ENCODE measurements around the gene ZNF136. TPM values are rescaled to one million over a fixed set of nuclear protein-coding genes. Genes with fewer than 3 reads are reported as not detected.

Gene ZNF136
- total and polyA plus RNA-seq, 10 of the 15 experiments (the other 5 are each of a cell fraction or from before 2014, with no cell fraction given): 2.8 to 7.8 (median 6.7) TPM

DNA sequence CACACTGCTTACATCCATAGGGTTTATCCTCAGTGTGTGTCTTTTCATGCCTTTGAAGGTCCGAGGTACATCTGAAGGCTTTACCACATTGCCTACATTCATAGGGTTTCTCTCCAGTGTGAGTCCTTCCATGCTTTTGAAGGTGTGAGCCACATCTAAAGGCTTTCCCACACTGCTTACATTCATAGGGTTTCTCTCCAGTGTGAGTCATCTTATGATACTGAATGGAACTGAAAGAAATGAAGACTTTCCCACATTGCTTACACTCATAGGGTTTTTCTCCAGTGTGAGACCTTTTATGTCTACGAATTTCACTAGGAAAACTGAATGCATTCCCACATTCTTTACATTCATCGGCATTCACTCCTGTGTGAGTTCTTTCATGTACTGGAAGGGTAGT lies 29.8 kb upstream of the ZNF136 start:
- ChIA-PET SMC1A (ENCODE audit: uncharacterized antibody, unreplicated experiment) (no interaction called here), POLR2A (no interaction called here), CTCF (interaction anchor here (1.1 kb wide), 1 partner anchor 10 kb away, joined by 4 read pairs; no protein-coding TSS in a partner anchor), RAD21 (ENCODE audit: unreplicated experiment) (no interaction called here)
- DNase-seq (ENCODE audit: low read depth, low spot score) (no peak), ATAC-seq (no peak), FAIRE-seq (no peak)
- BruUV-seq (replicated peaks): TSS peak; percentile 12
- Histone ChIP-seq H4K20me1 (ENCODE audit: control insufficient read depth, insufficient read depth) (no peaks in the 10 kb centered on the region), H2AFZ (ENCODE audit: control insufficient read depth, low read depth, low read length) (no peak overlapping the region), H3K9ac (ENCODE audit: control insufficient read depth, insufficient read depth, low read length) (no peak overlapping the region), H3K4me2 (ENCODE audit: control insufficient read depth, insufficient read depth) (no peak overlapping the region), H3K27me3 (replicated peaks in 1 of 2; ENCODE audit: control insufficient read depth in 2 of 2, insufficient read depth in 2 of 2, low read length in 1 of 2) (no peaks in the 10 kb centered on the region), H3K9me3 (replicated peaks; ENCODE audit: control insufficient read depth, insufficient read depth, low read length) (peaks cover 25% of the 10 kb centered on the region), H3K4me1 (ENCODE audit: control insufficient read depth, insufficient read depth, low read length) (no peaks in the 10 kb centered on the region), H3K4me3 (no peak overlapping the region), H3K36me3 (ENCODE audit: control insufficient read depth in 2 of 2, insufficient read depth in 2 of 2, low read length in 1 of 2) (peaks cover 3 to 26% of the 10 kb centered on the region in 2 experiments), H3K27ac (ENCODE audit: control insufficient read depth, insufficient read depth) (no peak overlapping the region), H3K79me2 (ENCODE audit: control insufficient read depth, insufficient read depth, low read length) (no peaks in the 10 kb centered on the region; the same call in 1 of the 2 replicates)
- intact Hi-C loops (cut with micrococcal nuclease; ENCODE audit: unreplicated experiment) (no loop called here), in situ Hi-C loops (cut with MboI) (no loop called here)
- TF ChIP-seq CBX5 (IDR thresholded peaks at IDR 0.05; ENCODE audit: low read depth) (peak; percentile 53; the same call in 1 of the 2 replicates), NFIC (IDR thresholded peaks at IDR 0.05; ENCODE audit: low read depth, low read length) (no peak), KLF5 (IDR thresholded peaks at IDR 0.05; ENCODE audit: partially characterized antibody) (peak; percentile 73)
- 79% methylated on average over 3 of the region's 3 CpGs for WGBS (ENCODE audit: insufficient coverage, insufficient replicate concordance, low lambda C conversion rate, missing lambda C conversion rate)

DNA sequence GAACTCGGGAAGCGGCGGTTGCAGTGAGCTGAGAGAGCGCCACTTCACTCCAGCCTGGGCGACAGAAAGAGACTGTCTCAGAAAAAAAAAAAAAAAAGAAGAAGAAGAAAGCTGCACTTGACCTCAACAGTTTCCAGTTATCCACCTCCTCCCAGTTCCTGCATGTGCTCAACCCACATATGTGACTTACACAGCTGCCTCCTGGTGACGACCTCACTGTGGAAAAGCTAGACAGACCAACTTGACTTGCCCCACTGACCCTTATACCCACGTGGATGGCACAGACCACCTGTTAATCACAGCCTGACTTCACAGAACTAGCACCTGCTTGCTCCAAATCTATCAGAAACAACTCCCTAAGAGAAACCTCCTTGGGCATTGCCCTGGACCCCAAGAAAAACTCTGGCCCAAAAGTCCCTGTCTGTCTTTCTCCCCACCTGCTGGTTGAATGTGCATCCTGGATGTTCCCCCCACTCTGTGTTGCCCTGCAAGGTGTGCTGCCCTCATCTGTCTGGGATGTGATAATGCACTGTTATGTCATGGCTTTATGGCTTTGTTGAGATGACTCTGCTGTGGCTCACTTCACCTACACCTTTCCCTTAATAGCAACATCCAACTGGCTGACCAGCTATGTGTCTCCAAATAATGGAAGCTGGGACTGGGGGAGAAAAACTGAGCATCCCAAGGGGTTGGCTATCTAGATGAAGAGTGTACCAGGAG lies 25.5 kb upstream of the ZNF136 start:
- 40% methylated on average over 2 of the region's 7 CpGs for WGBS (ENCODE audit: insufficient coverage, insufficient replicate concordance, low lambda C conversion rate, missing lambda C conversion rate)
- Histone ChIP-seq H3K4me3 (no peak overlapping the region), H3K27me3 (replicated peaks in 1 of 2; ENCODE audit: control insufficient read depth in 2 of 2, insufficient read depth in 2 of 2, low read length in 1 of 2) (no peaks in the 10 kb centered on the region), H4K20me1 (ENCODE audit: control insufficient read depth, insufficient read depth) (no peaks in the 10 kb centered on the region), H3K4me1 (ENCODE audit: control insufficient read depth, insufficient read depth, low read length) (peaks cover 3% of the 10 kb centered on the region), H3K4me2 (ENCODE audit: control insufficient read depth, insufficient read depth) (0 out of 2 replicates have a peak overlapping the region, but pooled peaks have one; percentile 7), H3K79me2 (ENCODE audit: control insufficient read depth, insufficient read depth, low read length) (peaks cover 4% of the 10 kb centered on the region; the same call in 1 of the 2 replicates), H3K27ac (ENCODE audit: control insufficient read depth, insufficient read depth) (no peak overlapping the region), H3K9me3 (replicated peaks; ENCODE audit: control insufficient read depth, insufficient read depth, low read length) (peaks cover 21% of the 10 kb centered on the region), H3K36me3 (ENCODE audit: control insufficient read depth in 2 of 2, insufficient read depth in 2 of 2, low read length in 1 of 2) (peaks cover 3 to 28% of the 10 kb centered on the region in 2 experiments), H2AFZ (ENCODE audit: control insufficient read depth, low read depth, low read length) (no peak overlapping the region), H3K9ac (ENCODE audit: control insufficient read depth, insufficient read depth, low read length) (no peak overlapping the region)
- ATAC-seq (no peak), DNase-seq (ENCODE audit: low read depth, low spot score) (no peak), FAIRE-seq (no peak)
- ChIA-PET CTCF (interaction anchor here (0.8 to 7.2 kb wide), 9 partner anchors 11 to 478 kb away, joined by 3 to 84 read pairs (median 3); partner anchors contain the start of gene ZNF700), RAD21 (ENCODE audit: unreplicated experiment) (interaction anchor here (0.7 to 1.4 kb wide), 2 partner anchors 339 to 478 kb away, joined by 3 to 4 read pairs; partner anchors contain the start of gene ZNF491), SMC1A (ENCODE audit: uncharacterized antibody, unreplicated experiment) (interaction anchor here (1.3 to 1.9 kb wide), 4 partner anchors 47 to 478 kb away, joined by 3 to 9 read pairs (median 5); no protein-coding TSS in a partner anchor), POLR2A (interaction anchor here (0.6 to 1.3 kb wide), 3 partner anchors 78 to 264 kb away, joined by 3 to 8 read pairs (median 6); partner anchors contain the start of gene ZNF799)
- BruUV-seq (replicated peaks): no TSS peak
- intact Hi-C loops (cut with micrococcal nuclease; ENCODE audit: unreplicated experiment) (no loop called here), in situ Hi-C loops (cut with MboI) (no loop called here)
- TF ChIP-seq NFXL1 (IDR thresholded peaks at IDR 0.05; ENCODE audit: borderline replicate concordance) (no peak), RAD21 (IDR thresholded peaks at IDR 0.05; ENCODE audit: insufficient read depth, low read depth, low read length) (peak; percentile 48), SP1 (IDR thresholded peaks at IDR 0.05; ENCODE audit: low read depth, low read length) (no peak), YY1 (IDR thresholded peaks at IDR 0.05; ENCODE audit: low read depth, low read length) (0 out of 2 replicates have a peak, but pooled peaks have one; percentile 17)
- TF ChIP-seq, protein P1, sequence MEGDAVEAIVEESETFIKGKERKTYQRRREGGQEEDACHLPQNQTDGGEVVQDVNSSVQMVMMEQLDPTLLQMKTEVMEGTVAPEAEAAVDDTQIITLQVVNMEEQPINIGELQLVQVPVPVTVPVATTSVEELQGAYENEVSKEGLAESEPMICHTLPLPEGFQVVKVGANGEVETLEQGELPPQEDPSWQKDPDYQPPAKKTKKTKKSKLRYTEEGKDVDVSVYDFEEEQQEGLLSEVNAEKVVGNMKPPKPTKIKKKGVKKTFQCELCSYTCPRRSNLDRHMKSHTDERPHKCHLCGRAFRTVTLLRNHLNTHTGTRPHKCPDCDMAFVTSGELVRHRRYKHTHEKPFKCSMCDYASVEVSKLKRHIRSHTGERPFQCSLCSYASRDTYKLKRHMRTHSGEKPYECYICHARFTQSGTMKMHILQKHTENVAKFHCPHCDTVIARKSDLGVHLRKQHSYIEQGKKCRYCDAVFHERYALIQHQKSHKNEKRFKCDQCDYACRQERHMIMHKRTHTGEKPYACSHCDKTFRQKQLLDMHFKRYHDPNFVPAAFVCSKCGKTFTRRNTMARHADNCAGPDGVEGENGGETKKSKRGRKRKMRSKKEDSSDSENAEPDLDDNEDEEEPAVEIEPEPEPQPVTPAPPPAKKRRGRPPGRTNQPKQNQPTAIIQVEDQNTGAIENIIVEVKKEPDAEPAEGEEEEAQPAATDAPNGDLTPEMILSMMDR (IDR thresholded peaks at IDR 0.05 in 2 of 3, conservative IDR thresholded peaks at IDR 0.05 in 1 of 3; ENCODE audit: control insufficient read depth in 2 of 3, extremely low read depth in 1 of 3, insufficient read depth in 1 of 3, low read depth in 3 of 3, low read length in 3 of 3): peak; percentile 34 to 51 (median 44); a peak in 4 of 6 replicates
- TF ChIP-seq, protein P2, sequence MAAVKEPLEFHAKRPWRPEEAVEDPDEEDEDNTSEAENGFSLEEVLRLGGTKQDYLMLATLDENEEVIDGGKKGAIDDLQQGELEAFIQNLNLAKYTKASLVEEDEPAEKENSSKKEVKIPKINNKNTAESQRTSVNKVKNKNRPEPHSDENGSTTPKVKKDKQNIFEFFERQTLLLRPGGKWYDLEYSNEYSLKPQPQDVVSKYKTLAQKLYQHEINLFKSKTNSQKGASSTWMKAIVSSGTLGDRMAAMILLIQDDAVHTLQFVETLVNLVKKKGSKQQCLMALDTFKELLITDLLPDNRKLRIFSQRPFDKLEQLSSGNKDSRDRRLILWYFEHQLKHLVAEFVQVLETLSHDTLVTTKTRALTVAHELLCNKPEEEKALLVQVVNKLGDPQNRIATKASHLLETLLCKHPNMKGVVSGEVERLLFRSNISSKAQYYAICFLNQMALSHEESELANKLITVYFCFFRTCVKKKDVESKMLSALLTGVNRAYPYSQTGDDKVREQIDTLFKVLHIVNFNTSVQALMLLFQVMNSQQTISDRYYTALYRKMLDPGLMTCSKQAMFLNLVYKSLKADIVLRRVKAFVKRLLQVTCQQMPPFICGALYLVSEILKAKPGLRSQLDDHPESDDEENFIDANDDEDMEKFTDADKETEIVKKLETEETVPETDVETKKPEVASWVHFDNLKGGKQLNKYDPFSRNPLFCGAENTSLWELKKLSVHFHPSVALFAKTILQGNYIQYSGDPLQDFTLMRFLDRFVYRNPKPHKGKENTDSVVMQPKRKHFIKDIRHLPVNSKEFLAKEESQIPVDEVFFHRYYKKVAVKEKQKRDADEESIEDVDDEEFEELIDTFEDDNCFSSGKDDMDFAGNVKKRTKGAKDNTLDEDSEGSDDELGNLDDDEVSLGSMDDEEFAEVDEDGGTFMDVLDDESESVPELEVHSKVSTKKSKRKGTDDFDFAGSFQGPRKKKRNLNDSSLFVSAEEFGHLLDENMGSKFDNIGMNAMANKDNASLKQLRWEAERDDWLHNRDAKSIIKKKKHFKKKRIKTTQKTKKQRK (IDR thresholded peaks at IDR 0.05; ENCODE audit: low read depth, low read length): no peak
